Activated T-cell treated with anti-CD3 and anti-CD28 coated beads, Interleukin-2, amount 50 U/mL, for 1 hour (primary cell): Measurements from ENCODE around the gene ADPRHL1.
"Not testable (repeated sequence)": the region's sequence is repeated elsewhere in the genome, so short reads cannot be mapped to it uniquely, and the experiment has no call there.

Source experiments
- DNase-seq: peaks from one replicate; pipeline ENCODE4 v3.0.0-alpha.2; 2020

Gene ADPRHL1

DNA sequence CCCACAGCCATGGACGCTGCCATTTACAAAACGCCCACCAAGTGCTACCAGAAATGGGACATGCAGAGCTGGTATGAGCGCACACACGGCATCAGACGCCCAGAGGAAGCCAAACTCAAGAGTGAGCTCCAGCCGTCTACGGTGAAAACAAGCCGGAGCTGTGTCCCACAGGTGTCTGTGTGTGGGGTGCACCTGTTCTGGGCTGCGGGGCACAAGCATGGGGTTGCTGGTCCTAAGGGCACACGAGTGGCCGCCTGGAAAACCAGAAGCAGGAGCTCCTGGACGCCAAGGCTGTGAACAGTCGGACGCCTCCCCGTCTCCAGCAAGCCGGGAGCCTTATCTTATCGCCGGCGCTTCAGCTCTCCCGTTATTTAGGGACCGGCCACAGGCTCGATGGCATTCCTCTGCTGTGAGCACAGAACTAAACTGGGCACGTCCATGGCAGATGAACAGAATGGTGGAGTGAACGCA, 1.3 kb downstream of the ADPRHL1 start:
- DNase-seq = no peak

DNA sequence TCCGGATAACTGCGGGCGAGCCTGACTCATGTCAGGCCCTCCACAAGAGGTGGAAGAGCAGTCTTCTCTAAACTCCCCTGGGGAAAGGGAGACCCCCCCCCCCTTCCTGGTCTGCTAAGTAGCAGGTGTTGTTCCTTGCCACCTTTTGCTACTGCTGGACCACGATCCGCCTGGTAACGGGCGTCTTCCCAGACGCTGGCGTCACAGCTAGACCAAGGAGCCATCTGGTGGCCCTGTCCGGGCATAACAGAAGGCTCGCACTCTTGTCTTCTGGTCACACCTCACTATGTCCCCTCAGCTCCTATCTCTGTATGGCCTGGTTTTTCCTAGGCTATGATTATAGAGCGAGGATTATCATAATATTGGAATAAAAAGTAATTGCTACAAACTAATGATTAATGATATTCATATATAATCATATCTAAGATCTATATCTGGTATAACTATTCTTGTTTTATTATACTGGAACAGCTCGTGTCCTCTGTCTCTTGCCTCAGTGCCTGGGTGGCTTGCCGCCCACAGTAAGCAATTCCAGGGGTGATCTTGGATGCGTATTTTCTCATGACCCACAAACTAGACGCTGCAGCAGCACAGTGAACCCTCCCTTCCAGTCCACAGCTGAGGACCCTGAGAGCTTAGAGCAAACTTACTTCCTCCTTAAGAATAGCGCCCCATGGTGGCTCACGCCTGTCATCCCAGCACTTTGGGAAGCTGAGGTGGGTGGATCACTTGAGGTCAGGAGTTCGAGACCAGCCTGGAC, 2.2 kb downstream of the ADPRHL1 start:
- not testable (repeated sequence) for DNase-seq

DNA sequence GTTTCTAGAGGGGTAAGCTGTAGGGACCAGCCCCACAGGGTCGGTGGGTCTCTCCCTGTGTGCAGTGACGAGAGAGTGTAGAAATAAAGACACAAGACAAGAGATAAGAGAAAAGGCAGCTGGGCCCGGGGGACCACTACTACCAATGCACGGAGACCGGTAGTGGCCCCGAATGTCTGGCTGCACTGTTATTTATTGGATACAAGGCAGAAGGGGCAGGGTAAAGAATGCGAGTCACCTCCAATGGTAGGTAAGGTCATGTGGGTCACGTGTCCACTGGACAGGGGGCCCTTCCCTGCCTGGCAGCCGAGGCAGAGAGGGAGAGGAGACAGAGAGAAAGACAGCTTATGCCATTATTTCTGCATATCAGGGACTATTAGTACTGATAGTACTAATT, 2.9 kb downstream of the ADPRHL1 start:
- DNase-seq = not testable (repeated sequence)

DNA sequence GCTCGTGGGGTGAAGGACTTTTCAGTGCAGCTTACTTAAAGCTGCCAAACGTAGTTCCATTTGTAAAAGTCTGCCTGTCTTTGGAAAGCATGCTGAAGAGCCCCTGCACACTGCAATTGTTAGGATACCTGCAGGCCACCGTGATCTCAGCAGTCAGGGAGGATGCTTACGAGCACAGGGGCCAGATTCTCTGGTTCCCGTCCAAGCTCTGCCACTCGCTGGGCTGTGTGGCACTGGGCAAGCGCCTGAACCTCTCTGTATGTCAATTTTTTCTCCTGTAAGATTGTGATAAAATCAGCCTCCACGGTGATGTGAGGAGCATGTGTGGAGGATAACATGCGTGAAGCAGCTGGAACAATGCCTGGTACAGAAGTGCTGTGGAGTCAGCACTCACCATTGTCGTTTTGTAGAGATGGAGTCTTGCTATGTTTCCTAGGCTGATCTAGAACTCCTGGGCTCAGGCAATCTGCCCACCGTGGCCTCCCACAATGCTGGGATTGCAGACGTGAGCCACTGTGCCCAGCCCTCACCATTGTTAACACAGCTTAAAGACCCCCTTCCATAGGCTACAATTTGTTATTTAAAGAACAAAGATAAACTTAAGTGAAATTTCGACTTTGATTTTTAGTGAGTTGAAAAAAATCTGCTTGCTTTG, 3.5 kb downstream of the ADPRHL1 start:
- no peak for DNase-seq

DNA sequence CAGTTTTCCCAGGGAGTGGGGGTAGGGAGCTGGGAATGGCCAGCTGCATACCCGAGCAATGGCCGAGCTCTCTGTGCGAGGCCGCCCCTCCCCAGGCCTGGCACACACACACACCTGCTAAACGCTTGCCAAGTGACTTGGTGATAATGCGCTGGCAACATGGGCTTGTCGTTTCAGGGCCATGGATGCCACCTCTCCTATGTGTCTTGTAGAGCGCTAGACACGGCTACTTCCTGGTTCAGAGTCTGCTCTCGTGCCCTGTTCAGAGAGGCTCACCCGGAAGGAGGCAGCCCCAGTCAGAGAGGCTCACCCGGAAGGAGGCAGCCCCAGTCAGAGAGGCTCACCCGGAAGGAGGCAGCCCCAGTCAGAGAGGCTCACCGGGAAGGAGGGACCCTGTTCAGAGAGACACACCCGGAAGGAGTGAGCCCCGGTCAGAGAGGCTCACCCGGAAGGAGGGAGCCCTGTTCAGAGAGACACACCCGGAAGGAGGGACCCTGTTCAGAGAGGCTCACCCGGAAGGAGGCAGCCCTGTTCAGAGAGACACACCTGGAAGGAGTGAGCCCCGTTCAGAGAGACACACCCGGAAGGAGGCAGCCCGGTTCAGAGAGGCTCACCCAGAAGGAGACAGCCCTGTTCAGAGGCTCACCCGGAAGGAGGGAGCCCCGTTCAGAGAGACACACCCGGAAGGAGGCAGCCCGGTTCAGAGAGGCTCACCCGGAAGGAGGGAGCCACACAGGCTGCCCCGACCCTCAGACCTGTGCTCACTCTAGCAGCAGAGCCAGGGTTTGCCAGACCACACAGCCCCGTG, 4.2 kb downstream of the ADPRHL1 start:
- DNase-seq = peak; percentile 32

DNA sequence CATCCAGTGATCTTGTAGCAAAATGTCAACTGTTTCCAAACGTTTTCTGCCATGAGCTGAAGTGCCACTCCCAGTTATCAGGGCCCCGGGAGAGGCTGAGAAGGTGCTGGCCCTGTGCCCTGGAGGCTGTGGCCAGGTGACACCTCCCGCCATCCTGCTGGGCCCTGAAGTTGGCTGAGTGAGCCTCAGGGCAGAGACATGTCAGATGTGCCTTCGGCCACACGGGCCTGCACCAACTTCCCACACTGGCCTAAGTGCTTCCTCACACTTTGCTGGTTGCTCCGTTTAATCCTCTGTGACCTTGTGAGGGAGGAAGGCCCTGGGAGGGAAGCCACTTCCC, 4.8 kb downstream of the ADPRHL1 start:
- DNase-seq = no peak

DNA sequence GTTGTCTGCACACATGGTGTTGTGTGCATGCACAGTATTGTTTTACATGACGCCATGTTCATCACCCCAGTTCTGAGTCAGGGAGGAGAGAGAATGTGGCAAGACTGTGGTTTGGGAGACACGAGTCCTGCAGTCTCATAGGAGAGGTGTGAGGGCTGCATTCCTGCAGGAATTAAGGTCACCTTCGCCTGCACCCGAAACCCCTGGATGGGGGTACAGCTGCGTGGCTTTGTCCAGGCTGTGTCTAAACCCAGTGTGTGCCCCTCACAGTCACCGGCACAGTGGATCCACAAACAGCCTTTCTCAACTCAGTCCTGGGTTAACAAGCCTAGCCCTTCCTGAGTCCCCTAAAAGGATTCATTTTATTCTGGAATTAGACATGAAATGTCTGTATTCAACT, 5.7 kb downstream of the ADPRHL1 start:
- DNase-seq = no peak

DNA sequence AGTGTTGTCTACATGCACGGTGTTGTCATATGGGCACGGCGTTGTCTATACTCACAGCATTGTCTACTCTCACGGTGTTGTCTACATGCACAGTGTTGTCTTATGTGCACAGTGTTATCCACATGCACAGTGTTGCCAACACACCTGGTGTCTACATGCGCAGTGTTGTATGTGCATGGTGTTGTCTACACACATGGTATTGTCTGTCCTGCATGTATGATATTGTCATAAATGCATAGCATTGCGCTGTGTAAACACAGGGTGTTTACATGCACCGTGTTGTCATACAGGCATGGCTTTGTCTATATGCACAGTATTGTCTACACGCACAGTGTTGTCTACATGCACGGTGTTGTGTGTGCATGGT, 6.8 kb downstream of the ADPRHL1 start:
- no peak for DNase-seq

DNA sequence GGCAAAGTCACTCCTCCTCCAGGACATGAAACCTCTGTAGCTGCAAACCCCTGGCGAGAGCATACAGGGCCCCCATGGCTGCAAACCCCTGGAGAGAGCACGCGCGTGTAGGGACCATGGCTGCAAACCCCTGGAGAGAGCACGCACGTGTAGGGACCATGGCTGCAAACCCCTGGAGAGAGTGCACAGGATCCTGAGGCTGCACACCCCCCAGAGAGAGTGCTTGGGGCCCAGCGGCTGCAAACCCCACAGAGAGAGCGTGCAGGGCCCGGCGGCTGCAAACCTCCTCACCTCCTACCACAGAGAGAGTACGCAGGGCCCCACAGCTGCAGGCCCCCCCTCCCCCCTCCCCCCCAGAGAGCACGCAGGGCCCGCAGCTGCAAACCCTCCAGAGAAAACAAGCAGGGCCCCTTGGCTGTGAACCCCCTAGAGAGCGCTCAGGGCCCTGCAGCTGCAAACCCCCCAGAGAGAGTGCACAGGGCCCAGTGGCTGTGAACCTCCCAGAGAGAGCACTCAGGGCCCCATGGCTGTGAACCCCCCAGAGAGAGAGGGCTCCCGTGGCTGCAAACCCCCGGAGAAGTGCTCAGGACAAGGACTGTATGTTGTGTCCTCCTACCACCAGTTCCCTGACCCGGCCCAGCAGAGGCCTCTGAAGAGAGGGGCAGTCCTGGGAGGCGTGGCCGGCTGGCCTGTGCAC, 7.3 kb downstream of the ADPRHL1 start:
- no peak for DNase-seq

DNA sequence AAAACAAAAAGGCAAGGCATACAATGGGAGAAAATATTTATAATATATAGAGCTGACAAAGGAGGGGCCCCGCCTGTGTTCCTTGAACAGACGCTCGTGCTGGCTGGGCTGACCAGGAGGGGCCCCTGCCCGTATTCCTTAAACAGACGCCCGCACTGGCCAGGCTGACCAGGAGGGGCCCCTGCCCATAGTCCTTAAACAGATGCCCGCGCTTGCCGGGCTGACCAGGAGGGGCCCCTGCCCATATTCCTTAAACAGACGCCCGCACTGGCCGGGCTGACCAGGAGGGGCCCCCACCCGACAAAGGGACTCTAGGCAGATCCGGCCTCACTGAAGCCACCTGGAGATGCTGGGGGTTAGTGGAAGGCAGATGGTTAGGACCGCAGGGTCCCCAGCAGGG, 9.3 kb downstream of the ADPRHL1 start:
- no peak for DNase-seq

DNA sequence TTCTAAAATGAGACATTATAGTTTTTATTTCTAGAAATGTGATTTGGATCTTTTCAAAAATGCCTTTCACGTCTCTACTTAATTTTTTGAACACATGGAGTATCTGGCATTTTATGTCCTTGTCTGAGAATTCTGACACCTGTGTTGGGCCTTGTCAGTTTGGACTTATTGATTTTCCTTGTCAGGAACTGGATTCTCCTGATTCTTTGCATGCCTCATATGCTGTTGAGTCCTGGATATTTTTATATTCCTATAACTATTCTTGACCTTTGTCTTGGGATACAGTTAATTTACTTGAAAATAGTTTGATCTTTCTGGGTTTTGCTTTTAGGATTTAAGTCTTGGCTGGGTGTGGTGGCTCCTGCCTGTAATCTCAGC, 10.3 kb downstream of the ADPRHL1 start:
- no peak for DNase-seq

DNA sequence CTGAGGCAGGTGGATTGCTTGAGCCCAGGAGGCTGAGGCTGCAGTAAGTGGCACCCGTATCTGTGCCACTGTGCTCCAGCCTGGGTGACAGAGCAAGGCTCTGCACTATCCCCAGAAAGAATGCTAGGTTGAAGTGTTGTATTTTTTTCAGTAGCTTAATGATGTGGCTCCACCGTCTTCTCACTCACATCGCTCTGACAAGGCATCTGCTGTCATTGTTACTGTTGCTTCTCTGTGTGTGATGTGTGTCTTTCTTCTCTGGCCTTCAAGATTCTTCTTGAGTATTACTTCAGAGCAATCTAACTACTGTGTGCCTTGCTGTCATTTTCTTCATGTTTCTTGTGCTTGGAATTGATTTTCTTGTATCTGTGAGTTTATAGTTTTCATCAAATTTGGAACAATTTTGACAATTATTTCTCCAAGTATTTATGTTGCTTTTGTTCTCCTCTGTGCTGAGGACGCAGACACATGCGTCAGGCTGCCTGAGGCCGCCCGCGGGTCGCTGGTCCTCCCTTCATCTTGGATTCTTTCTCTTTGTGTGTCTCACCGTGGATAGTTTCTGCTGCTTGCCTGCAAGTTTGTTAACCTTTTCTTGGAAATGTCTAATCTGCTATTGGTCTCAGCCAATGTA, 10.8 kb downstream of the ADPRHL1 start:
- DNase-seq = no peak

DNA sequence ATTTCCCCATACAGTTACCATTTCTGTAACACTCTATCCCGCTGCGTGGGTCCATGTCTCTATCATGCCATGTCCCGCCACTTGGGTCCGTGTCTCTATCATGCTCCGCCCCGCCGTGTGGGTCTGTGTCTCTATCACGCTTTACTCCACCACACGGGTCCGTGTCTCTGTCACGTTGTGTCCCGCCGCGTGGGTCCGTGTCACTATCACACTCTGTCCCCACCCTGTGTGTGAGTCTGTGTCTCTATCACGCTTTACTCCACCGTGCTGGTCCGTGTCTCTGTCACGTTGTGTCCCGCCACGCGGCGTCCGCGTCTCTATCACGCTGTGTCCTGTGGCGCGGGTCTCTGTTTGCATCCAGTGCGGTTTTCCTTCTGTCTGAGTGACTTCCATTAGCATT, 11.6 kb downstream of the ADPRHL1 start:
- no peak for DNase-seq

DNA sequence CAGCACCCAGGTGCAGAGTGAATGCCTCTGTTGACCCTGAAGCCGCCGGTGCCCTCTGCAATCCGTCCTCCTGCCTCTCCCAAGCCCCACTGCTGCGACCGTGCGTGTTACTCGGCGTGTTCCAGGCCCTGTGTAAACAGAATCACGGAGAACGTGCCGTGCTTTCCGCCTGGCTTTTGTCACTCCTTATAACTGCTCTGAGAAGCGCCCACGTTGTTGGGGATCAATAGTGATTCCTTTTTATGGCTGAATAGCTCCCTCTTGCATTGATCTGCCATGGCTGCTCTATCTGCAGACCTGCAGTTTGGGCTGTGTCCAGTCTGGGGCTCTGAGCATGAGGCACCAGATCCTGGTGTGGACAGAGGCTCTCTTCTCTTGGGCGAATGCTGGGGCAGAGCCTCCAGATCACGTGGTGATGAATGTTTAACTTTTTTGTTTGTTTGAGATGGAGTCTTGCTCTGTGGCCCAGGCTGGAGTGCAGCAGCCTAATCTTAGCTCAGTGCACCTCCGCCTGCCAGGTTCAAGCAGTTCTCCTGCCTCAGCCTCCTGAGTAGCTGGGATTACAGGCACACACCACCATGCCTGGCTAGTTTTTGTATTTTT, 15.8 kb downstream of the ADPRHL1 start:
- DNase-seq = no peak

DNA sequence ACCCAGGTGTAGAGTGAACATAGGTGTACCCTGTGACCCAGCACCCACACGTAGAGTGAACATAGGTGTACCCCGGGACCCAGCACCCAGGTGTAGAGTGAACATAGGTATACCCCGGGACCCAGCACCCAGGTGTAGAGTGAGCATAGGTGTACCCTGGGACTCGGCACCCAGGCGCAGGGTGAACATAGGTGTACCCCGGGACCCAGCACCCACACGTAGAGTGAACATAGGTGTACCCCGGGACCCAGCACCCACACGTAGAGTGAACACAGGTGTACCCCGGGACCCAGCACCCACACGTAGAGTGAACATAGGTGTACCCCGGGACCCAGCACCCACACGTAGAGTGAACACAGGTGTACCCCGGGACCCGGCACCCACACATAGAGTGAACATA, 16.4 kb downstream of the ADPRHL1 start:
- not testable (repeated sequence) for DNase-seq

DNA sequence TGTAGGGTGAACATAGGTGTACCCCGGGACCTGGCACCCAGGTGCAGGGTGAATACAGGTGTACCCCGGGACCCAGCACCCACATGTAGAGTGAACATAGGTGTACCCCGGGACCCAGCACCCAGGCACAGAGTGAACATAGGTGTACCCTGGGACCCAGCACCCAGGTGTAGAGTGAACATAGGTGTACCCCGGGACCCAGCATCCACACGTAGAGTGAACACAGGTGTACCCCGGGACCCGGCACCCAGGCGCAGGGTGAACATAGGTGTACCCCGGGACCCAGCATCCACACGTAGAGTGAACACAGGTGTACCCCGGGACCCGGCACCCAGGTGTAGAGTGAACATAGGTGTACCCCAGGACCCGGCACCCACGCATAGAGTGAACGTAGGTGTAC, 17.4 kb downstream of the ADPRHL1 start:
- peak; percentile 24 for DNase-seq

DNA sequence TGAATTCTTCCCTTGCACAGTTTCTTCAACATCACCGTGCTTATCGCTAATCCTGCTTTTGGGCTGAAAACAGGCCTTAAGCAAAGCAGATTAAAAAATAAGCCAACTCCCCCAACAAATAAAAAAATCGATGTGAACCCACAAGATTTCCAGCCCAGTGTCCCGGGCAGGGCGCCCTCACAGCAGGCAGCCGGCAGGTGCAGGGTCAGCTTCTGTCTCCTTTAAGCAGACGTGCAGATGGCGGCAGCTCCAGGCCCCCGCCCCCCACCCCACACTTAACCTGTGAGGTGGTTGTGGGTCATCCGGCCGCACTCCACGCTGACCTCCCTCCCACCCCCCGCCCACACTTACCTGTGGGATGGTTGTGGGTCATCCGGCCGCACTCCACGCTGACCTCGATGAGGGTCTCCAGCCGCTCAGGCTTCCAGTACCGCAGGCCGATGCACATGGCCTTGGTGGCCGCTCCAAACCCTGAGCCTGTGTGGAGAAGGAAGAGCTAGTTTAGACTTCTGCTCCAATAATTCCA, 19.8 kb downstream of the ADPRHL1 start:
- DNase-seq = no peak

DNA sequence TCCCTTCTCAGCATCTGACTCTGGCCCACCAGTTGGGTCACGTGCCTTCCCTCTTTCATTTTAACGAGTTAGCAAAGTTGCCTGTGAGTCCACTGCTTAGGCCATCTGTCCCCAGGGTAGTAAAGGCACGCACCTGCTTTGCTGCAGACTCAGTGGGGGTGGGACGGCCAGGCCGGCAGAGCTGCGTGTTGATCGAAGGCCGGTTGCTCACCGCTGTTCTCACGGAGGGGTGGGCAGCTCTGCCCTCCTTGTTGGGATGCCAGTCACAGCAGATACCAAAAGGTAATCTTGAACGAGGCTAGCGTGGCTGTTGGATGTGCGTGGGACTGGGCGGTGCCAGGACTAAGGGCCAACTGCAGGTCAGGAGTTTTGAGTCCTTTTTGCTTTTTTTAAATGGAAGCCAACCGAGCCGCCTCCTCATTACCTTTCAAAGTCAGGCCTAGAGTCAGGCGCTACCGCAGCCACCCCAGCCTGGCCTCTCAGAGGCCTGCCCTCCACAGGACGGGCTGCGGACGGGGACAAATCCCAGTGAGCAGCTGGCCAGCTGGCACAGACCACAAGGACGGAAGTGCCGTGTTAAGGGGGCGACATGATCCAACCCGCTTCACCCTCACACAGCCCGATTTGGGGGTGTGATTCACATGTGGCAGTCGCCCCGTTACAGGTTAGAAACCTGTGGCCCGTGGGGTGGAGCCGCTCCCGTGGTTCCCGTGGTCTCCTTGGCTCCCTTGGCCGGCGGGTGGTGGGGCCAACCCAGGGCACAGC, 20.6 kb downstream of the ADPRHL1 start:
- DNase-seq = no peak

DNA sequence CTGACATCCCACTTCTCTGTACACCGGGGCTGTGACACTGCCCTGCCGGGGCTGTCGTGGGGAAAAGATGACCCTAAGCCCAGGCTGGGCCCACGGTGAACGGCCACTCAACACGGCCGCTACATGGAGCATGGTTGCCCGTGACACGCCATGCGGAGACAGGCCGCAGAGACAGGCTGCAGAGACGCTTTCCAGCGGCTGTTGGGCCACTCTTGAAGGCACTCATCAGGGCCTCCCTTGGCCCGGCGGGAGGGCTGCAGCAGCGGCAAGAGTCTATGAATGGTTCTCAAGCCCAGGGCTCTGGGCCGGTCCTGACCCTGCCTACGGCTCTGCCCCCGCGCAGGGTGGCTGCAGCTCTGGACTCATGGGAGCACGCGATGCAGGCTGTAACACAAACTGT, 22.1 kb downstream of the ADPRHL1 start:
- DNase-seq = no peak

DNA sequence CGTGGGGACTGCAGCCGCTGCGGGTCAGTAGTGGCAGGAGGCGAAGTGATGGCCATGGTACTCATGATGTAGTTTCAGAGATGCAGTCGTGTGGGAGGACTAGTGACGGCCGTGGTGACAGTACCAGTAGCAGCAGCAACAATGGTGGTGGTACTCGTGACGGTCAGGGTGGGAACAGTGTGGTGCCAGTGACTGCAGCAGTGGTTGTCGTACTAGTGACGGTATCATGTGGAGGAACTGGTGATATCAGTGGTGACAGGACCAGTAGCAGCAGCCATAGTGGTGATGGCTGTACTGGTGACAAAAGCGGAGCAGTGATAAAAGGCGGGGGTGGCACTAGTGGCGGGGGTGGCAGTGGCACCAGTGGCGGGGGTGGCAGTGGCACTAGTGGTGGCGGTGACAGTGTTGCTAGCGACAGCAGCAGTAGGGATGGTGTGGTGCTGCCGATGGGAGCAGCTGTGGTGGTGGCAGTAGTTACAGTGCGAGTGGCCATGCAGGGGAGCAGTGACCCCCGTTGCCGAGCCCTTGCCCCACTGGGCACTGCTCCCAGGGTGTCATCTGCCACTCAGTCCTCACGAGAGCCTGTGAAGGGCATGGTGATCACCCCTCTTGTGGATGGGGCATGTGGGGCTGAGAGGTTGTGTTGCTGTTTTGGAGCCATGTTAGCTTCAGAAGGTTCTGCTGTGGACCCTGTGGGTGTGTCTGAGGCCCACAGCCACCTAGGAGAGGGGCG, 22.7 kb downstream of the ADPRHL1 start:
- no peak for DNase-seq

DNA sequence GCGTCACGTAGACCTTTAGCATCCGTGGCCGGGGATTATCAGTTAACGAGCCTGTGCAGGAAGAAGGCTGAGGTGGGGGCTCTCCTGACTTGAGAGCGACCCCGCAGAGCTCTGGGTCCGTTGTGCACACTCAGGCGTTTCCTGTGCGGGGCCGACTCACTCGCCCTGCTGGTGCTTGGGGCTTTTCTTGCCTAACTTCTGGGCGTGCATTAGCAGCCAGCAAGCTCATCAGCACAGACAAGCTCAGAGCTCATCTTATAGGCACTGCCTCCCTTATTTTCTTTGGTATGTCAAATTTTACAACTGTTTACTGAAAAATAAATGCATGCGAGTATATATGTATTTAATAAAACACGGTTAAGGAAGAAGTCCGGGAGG, 23.7 kb downstream of the ADPRHL1 start:
- no peak for DNase-seq
